Measurements from ENCODE around the gene TCEA2. TPM values are rescaled to one million over a fixed set of nuclear protein-coding genes. Genes with fewer than 3 reads are reported as not detected.

Gene TCEA2
- total RNA-seq, 6 experiments from 2014 or later, result 14.8 to 45.6 (median 28.6) TPM

DNA sequence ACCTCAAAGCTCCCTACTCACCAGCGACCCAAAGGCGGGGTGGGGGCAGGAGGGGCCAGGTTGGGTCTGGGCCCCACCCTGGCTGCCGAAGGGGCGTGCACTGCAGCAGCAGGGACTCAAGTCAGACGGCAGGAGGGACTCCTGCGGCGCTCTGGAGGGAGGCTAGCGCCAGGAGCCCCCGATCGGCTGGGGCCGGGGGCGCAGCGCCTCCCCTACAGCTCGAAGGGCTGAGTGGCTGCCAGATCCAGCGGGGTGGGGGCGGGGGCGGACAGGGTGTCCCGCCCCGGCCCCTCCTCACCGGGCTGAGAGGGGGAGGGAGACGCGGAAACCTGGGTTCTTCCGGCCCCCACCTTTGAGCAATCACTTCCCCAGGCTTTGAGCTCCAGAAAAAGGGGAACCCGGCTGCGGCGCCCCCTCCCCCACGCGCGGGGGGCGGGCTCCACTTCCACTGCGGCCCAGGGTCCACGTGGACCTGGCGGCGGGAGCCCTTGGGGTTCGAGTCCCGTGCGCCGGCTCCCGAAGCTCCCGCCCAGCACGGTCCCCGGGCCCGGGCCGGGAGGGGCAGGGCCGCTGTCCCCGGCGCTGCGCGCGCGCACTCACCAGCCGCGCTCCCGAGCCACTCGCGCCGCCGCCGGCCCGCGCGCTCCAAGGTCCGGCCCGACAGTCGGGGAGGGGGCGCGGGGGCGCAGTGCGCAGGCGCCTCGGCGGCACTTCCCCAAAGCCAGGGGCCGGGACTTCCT lies 16.4 kb downstream of the TCEA2 start, which contains the start of gene RGS19:
RGS19 (minus strand) TSS at position 246 of the 740 bp plus-strand sequence. CDS start 2,632 bp downstream, outside the sequence.
- peaks cover 0 to 8% of the 10 kb centered on the region in 2 donors for H3K27me3 ChIP-seq
- H3K36me3 ChIP-seq, result no peaks in the 10 kb centered on the region
- H3K4me1 ChIP-seq, result peaks cover 0 to 18% (median 1%) of the 10 kb centered on the region in 4 donors
- peak; percentile 21 for TF ChIP-seq POLR2A (IDR thresholded peaks at IDR 0.05)
- TF ChIP-seq, protein P1, sequence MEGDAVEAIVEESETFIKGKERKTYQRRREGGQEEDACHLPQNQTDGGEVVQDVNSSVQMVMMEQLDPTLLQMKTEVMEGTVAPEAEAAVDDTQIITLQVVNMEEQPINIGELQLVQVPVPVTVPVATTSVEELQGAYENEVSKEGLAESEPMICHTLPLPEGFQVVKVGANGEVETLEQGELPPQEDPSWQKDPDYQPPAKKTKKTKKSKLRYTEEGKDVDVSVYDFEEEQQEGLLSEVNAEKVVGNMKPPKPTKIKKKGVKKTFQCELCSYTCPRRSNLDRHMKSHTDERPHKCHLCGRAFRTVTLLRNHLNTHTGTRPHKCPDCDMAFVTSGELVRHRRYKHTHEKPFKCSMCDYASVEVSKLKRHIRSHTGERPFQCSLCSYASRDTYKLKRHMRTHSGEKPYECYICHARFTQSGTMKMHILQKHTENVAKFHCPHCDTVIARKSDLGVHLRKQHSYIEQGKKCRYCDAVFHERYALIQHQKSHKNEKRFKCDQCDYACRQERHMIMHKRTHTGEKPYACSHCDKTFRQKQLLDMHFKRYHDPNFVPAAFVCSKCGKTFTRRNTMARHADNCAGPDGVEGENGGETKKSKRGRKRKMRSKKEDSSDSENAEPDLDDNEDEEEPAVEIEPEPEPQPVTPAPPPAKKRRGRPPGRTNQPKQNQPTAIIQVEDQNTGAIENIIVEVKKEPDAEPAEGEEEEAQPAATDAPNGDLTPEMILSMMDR (IDR thresholded peaks at IDR 0.05), result no peak
- intact Hi-C loops (cut with DNase I), result no loop called here
- DNase-seq (peak; percentile 79 to 86 (median 81)), ATAC-seq (peak; percentile 51 to 57 (median 54))
- peak within 1 kb of the TSS; percentile 50 to 73 (median 68) for H3K27ac ChIP-seq
- peak within 1 kb of the TSS; percentile 56 to 63 (median 58) for H3K4me3 ChIP-seq
- H3K9me3 ChIP-seq, result no peaks in the 10 kb centered on the region
- WGBS (ENCODE audit: insufficient coverage, low coverage, low lambda C conversion rate, missing lambda C conversion rate), result 3% methylated on average over 12 of the region's 73 CpGs

DNA sequence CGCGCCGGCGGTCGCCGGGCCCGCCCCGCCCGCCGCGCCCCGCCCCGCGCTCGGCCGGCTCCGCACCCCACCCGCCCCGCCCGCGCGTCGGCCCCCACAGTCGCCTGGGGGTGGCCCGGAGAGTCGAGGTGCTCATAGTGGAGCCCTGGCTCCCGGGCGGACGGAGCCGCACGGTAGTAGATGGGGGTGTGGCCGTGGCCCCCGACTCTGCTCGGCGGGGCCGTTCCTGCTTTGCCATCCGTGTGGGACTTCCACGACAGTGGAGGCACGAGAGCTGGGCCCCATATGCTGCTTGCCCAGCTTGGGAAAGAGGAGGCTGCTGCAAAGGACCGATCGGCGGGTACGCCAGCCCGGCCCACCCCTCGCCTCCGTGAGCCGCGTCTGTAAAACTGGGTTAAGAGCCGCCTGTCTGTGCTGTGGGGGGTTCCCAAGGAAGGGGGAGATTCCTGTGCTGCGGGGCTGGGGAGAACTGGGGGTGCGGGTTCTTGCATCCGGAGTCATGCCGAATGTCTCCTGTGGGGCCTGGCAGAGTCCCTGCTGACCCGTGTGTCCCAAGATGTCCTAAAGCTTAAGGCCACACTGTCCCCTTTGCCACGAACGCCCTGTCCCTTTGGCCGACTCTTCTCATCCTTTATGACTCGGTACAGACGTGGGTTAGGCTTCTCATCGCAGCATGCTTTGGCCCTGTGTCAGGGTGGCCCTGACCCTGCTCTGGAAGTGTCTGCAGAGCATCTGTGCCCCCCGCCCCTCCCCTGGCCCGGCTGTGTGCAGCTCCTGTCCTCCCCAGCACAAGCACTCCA lies 17.2 kb downstream of the TCEA2 start, which contains the start of gene OPRL1:
OPRL1 (plus strand) TSS at position 70 of the 800 bp plus-strand sequence. CDS start 12,639 bp downstream, outside the sequence.
- Histone ChIP-seq H3K4me1 (peaks cover 0 to 18% (median 1%) of the 10 kb centered on the region in 4 donors), H3K27ac (peak within 1 kb of the TSS; percentile 50 to 73 (median 68)), H3K27me3 (peaks cover 0 to 12% of the 10 kb centered on the region in 2 donors), H3K9me3 (no peaks in the 10 kb centered on the region), H3K4me3 (peak within 1 kb of the TSS; percentile 56 to 63 (median 58)), H3K36me3 (no peaks in the 10 kb centered on the region)
- DNase-seq (no peak), ATAC-seq (peak in 2 of 4 donors; percentile 1 to 2)
- TF ChIP-seq, protein P1 (IDR thresholded peaks at IDR 0.05), result no peak
- no peak for TF ChIP-seq POLR2A (IDR thresholded peaks at IDR 0.05)
- intact Hi-C loops (cut with DNase I), result no loop called here
- WGBS (ENCODE audit: insufficient coverage, low coverage, low lambda C conversion rate, missing lambda C conversion rate), result 10% methylated on average over 6 of the region's 62 CpGs

DNA sequence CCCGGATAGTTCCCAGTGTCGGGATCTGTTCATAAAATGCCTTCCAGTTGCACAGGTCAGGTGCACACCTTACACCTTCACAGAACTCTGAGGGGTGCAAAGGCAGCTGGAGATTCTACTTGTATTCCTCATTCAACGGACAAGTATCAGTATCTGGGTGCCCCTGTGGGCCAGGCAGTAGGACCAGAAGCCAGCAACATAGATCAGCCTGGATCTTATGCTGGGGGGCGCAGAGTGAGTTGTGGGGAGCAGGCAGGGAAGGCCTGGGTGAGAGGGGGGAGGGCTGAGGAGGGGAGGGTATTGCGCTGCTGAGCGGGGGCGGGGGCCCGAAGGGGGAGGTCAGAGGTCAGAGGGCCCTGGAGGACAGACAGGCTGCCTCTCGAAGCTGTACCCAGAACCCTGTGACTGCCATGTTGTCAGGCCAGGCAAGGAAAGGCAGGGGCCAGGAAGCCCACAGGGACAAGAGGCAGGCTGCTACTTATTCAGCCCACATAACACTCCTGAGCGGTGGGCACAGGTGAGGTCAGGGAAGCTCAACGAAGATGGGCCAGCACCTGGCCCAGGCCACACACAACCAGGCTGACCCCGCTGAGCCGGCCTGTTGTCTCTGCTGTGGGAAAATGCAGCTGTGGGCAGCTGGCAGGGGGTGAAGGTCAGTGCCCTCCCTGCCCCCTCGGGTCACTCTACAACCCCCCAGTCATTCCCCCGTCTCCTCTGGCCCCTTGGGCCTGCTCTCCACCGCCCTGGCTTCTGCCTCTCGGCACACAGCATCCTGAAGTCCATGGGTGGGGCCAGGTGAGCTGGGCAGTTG lies 18.0 kb downstream of the TCEA2 start:
- Histone ChIP-seq H3K27ac (no peak overlapping the region), H3K9me3 (no peaks in the 10 kb centered on the region), H3K36me3 (no peaks in the 10 kb centered on the region), H3K27me3 (peaks cover 0 to 12% of the 10 kb centered on the region in 2 donors), H3K4me1 (peaks cover 0 to 18% (median 1%) of the 10 kb centered on the region in 4 donors), H3K4me3 (peak overlapping the region in 1 of 3 donors; percentile 63)
- intact Hi-C loops (cut with DNase I), result no loop called here
- 47% methylated on average over 5 of the region's 17 CpGs for WGBS (ENCODE audit: insufficient coverage, low coverage, low lambda C conversion rate, missing lambda C conversion rate)
- peak in 1 of 3 donors; percentile 31 for DNase-seq
- TF ChIP-seq, protein P1 (IDR thresholded peaks at IDR 0.05), result no peak
- no peak for TF ChIP-seq POLR2A (IDR thresholded peaks at IDR 0.05)
- ATAC-seq, result no peak

DNA sequence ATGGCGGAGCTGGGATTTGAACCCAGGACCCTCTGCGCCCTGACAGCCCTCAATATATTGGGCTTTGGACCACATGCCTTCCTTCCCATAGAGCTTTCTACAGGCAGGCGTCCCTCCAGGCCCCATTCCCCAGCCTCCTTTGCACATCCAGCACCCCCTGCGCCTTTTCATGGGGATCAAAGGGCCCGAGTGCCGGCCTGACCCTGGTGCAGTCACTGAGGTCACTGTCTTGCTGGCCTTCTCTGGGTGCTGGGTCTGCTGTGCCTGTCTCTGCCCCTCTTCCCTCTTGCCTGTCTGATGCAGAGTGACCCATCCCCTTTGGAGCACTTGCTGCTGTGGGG lies 18.6 kb downstream of the TCEA2 start:
- Histone ChIP-seq H3K36me3 (no peaks in the 10 kb centered on the region), H3K27me3 (peaks cover 0 to 12% of the 10 kb centered on the region in 2 donors), H3K4me3 (no peak overlapping the region), H3K27ac (no peak overlapping the region), H3K9me3 (no peaks in the 10 kb centered on the region), H3K4me1 (peaks cover 0 to 18% (median 1%) of the 10 kb centered on the region in 4 donors)
- intact Hi-C loops (cut with DNase I), result no loop called here
- TF ChIP-seq POLR2A (IDR thresholded peaks at IDR 0.05), result no peak
- TF ChIP-seq, protein P1 (IDR thresholded peaks at IDR 0.05), result no peak
- DNase-seq (no peak), ATAC-seq (no peak)
- 94% methylated on average over 3 of the region's 6 CpGs for WGBS (ENCODE audit: insufficient coverage, low coverage, low lambda C conversion rate, missing lambda C conversion rate)
